HG02763 (cell line): ENCODE data around the gene LYG2.
"Not testable (repeated sequence)": the region's sequence is repeated elsewhere in the genome, so short reads cannot be mapped to it uniquely, and the experiment has no call there.

Experiments
- ATAC-seq: cut with Tn5 transposase; IDR thresholded peaks from one replicate; pipeline ENCODE4 v1.9.1; 2021; ENCODE audit warnings: mild to moderate bottlenecking, moderate library complexity; ENCODE audit not compliant: unreplicated experiment

LYG2 gene, protein sequence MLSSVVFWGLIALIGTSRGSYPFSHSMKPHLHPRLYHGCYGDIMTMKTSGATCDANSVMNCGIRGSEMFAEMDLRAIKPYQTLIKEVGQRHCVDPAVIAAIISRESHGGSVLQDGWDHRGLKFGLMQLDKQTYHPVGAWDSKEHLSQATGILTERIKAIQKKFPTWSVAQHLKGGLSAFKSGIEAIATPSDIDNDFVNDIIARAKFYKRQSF

DNA sequence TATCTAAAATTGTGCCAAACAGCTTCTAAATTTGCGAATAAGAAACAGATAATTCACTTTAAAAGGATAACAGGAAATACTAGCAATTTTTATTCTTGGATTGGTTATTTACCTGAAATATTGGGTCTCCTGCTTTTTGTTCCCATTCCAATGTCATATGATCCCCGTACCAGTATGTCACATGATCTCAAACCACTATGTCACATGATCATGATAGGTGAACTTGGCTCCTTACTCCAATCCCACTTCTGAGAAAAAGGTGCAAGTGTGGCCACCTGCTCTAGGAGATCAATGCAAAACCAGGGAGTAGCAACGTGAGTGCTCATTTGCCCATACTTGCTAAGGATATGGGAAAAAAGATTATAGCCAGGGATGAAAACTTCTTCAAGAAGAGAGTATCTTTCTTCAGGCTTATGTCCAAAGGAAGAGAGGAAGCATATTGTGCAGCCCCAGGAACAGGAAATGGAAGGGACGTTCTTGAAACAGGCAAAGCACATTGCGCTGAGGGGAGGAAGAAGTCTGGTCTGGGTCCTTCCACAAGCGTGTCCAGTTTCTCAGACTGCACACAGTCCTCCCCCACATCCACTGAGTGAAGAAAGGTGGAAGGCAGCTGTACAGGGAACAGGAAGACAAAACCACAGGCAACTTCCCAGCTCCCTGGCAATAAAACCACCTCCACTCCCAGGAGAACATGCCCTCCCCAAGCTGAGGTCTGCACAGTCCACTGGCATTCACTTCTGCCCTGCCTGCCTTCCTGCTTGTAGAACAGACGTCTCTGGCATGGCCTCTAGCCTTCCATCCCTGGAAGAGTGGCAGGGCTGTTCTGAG, at the start of gene LYG2:
TSS of gene LYG2 (minus strand) at position 176 of the 828 bp plus-strand sequence. CDS start 1,406 bp downstream, outside the sequence.
- no peak for ATAC-seq

DNA sequence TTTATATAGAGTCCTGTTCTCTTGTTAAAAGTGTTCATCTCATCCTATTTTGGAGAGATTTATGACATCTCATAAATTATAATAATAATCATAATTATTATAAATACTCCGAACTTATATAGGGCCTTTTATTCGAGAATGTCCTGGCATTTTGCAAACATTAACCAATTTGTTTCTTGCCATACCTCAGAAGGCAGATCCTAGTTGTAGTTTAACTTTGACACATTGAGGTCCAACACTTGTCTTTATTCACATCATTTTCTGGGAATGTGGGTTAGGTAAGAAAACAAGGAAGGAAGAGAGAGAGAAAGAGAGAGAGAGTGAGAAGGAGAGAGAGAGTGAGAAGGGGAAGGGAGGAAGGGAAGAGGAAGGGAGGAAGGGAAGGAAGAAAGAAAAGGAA, 45.6 kb upstream of the LYG2 start, which contains the start of gene LYG1:
TSS of gene LYG1 (minus strand) at position 101 of the 400 bp plus-strand sequence. CDS start 5,527 bp downstream, outside the sequence.
- not testable (repeated sequence) for ATAC-seq

DNA sequence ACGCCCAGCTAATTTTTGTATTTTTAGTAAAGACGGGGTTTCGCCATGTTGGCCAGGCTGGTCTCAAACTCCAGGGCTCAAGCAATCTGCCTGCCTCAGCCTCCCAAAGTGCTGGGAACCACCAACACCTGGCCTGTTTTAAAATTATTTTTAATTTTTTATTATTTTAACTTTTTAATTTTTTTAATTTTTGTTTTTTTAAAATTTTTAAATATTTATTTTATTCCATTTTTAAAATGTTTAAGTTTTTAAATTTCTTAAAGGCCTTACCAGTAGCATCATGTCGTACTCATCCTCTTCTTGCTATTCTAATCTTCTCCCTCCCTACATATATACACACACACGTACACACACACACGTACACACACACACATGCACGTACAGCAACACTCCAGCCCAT, 44.1 kb upstream of the LYG2 start:
- no peak for ATAC-seq

DNA sequence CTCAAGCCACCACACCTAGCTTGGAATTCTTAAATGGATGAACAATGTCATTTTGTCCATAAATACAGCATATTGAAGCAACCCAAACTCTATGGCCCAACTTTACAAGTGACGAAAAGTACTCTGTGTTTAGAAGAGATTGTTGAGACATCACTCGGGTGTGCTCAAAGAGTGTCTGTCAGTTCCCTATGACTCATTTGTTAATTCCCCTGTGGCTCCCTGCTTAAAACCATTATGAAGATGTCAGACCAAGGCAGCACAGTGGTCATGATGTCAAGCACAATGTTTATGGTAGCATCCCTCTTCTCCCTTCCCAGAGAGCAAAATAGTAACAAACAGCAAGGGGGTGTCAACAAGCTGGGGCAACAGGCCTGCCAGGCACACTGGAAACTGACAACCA, 42.5 kb upstream of the LYG2 start:
- ATAC-seq = no peak

DNA sequence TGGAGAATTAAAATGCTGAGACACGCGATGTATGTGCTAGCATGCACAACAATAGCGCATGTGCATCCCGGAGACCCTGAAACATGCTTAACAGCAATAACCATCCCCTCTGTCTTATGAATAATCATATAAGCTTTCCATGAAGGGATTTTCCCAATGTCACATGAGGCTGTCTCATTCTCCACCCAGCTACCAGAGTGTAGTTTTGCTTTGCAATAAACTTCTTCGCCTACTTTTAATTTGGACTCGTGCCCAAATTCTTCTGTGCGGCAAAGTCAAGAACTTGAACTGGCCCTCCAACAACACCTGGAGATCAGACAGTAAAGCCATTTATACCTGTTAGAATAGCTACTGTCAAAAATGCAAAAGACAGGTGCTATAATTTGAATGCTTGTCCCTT, 30.1 kb upstream of the LYG2 start:
- ATAC-seq = no peak

DNA sequence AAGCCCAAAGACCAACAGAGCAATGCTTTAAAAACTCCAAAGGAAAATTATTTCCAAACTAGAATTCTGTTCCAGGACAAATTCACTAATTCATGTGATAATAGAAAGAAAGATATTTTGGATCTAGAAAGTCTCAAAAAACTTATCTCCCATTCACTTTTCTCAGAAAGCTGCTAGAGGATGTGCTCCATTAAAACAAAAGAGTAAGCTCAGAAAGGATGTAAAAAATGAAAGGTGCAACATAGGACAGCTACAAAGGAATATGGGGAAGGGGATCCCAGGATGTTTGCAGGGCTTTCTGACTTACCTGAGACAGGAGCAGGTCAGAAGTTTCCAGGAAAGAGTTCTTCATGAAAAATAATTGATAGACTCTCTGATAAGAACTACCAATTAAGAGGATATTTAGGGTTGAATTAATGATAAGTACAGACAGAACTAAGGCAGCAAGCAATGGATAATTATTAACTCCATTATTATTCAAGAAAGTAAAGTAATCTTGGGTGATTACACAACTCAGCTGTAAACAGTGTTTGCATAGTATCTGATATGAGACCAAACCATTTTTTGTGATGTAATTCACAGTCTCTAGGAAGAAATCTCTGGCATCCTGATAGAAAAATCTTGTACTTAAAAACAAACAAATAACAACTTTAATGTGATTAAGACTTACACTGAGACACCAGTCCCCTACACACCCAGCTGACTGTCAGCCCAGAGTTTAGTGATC, 24.7 kb upstream of the LYG2 start:
- ATAC-seq = no peak

DNA sequence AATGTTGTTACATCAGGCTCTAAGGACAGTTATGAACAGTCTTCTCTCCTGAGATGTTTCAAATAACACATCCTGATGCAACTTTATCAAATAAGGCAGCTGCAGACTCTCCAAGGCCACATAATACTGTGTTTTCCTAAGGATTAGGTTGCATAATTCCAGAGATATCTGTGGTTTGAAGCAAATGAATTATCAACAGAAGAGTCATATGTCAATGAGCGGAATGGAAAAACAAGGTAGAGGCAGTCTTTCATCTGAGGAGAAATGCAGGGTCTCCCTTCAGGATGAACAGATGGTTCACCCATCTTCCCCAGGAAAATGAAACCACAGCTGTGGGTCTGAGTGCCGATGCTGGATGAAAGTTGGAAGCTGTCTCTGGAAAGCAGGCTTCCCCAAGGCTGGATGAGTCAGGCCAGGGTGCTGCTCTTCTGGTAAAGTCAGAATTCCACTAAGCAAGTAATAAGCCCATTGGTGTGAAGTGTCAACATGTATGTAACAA, 23.4 kb upstream of the LYG2 start:
- ATAC-seq = no peak

DNA sequence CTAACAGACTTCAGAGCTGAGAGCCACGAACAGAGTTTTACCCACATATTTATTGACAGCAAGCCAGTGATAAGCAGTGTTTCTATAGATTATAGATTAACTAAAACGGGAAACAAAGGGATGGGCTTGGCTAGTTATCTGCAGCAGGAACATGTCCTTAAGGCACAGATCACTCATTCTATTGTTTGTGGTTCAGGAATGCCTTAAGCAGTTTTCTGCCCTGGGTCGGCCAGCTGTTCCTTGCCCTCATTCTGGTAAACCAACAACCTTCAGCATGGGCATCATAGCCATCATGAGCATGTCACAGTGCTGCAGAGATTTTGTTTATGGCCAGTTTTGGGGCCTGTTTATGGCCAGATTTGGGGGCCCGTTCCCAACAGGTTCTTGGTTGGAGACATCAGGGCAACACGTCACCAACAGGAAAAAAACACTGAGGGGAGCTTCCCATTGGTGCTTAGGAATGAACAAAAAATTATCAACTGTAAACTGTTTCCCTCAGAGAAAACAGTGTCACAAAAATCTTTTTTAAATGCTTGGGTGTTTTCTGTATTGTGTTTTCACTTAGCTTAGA, 22.8 kb upstream of the LYG2 start:
- not testable (repeated sequence) for ATAC-seq

DNA sequence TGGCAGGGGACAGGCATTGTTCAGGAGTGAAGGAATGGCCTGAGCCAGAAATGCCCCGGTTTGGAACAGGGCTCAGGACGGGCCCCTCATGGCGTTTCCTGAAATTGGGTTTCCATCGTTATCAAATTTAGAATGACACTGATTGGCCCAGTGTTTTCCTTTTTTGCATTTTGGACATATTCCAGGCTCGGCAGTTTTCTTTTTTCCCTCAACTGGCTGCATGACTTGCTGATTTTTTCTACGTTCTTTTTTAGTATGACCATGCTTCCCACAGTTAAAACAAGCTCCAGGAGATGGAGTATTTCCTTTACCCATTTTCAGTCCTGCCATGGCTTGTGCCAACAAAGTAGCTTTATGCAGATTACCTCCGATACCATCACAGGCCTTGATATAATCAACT, 20.4 kb upstream of the LYG2 start:
- ATAC-seq = no peak

DNA sequence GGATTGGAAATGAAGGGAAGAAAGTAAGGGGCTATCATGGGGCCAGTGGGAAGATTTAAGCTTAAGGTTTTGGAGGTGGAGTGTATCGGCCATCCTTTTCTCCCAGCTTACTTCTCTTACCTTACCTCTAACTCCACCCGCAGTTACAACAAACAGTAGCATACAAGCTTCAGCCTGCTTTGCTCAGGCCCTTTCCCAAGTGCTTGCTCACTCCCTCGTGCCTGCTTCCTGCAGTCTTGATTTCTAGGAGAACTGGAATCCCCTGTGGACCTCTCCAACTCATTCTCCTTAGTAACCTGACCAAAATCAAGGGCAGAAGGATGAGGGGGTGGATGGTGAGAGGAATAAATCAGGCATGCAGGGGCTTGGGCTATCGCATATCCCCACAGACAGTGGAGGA, 5.8 kb upstream of the LYG2 start:
- no peak for ATAC-seq

DNA sequence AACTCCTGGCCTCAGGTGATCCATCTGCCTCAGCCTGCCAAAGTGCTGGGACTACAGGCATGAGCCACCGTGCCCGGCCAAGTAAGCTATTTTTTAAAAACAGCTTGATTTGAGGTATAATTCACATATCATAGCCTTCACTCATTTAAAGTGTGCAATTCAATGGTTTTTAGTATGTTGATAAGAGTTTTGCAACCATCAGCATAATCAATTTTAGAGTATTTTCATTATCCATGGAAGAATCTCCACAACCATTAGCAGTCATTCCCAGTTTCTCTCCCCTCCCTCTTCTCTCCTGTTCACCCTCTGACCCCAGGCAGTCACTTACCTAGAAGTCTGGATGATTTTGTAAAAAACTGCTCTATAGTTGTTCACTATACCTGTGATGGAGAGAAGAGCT, 4.7 kb upstream of the LYG2 start:
- no peak for ATAC-seq

DNA sequence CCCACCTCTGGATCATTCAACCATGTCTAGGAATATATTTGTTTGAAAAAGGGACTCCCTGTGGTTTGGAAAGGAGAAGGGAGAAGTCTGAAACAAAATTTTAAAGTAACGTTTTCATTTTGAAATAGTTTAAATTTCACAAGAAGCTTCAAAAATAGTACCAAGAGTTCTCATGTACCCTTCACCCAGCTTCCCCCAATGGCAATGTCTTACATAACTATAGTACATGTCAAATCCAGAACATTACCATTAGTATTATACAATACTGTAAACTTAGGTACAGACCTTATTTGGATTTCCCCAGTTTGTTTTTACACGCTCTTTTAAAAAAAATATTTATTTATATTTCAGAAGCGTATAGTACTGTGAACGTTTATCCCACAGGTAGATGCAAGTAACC, 4.0 kb upstream of the LYG2 start:
- no peak for ATAC-seq

DNA sequence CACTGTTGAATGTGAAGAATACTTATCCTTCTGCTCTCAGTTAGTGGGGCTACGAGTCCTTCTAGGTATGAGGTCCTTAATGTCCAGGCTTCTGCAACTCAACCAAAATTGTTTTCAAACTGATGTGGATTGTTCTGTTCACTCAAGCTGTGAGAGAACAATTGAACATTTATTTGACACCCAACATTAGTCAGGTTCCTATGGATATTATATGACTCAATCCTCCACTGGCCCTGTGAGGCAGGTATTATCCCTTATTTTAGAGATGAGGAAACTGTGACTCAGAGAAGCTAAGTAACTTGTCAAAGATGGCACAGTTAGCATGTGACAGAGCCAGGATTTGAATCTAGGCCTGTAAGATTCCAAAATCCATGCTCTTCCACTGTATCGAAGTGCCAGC, 1.2 kb upstream of the LYG2 start:
- no peak for ATAC-seq

DNA sequence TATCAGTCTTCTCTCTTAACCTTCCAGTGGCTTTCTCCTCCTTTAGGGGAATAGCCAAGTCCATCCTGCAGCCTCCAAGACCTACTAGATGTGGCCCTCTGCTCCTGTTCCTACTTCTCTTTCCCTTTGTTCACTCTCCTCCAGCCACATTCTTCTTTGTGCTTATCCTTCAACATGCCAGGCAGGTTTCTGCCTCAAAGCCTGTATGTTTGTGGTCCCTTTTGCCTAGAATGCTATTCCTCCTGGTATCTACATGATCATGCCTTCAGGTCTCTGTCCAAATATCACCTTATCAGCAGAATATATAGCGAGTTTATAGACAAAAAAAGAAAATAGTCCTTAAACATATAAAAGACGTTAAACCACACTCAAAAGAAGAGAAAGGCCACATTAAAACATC, 5.5 kb downstream of the LYG2 start:
- no peak for ATAC-seq

DNA sequence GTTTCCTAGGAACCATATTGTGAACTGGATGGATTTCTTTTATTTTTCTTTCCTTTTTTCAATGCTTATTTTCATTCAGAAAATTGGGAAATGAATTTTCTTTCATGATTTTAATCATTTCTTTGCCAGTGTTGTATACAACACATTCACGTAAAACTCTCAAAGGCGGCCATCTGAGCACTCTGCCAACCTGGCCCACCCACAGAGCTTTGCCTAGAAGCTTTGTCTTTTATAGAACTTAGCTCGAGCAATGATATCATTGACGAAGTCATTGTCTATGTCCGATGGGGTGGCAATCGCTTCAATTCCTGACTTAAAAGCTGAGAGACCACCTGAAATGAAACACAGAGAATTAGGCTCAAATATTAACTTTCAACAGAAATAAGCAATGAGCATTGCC, 13.3 kb downstream of the LYG2 start:
- no peak for ATAC-seq

DNA sequence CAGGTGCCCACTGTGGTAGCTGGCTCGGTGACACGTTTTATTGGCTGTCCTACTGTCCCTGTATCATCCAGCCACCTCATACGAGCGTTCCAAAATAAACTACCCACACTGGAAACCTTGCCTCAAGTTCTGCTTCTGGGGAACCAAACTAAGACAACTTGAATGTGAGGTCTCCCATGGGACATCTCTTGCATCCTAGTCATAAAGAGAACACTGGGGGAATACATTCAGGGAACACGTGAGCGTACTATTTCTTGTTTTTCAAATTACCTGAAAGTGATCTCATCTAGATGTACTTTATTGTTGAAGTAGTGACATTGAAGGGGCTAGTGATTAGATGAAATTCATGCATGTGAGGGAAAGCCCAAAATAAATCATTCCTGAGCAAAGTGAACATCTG, 15.0 kb downstream of the LYG2 start:
- no peak for ATAC-seq

DNA sequence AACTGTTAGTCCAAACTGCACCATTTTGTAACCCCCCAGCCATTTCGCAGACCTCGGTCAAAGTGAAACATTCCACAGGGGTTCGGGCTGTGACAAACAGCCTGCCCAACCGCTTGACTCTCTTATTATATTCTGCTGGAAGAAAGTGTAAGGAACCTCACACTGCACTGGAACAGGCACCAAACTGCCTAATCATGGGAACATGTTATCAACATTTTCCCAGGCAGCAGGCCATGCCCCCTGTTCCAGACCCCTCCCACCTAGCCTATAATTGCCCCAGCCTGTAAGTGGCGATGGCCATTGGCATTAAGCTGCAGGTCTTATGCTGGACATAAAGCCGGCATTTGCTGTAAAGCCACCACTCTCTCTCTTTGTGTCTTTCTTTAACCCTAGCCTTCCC, 16.9 kb downstream of the LYG2 start:
- ATAC-seq = no peak

DNA sequence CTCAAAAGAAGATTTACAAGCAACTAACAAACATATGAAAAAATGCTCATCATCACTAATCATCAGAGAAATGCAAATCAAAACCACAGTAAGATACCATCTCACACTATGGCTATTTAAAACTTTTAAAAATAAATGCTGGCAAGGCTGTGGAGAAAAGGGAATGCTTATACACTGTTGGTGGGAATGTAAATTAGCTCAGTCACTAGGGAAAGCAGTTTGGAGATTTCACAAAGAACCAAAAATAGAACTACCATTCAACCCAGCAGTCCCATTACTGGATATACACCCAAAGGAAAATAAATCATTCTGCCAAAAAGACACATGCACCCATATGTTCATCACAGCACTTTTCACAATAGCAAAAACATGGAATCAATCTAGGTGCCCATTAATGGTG, 22.3 kb downstream of the LYG2 start:
- not testable (repeated sequence) for ATAC-seq

DNA sequence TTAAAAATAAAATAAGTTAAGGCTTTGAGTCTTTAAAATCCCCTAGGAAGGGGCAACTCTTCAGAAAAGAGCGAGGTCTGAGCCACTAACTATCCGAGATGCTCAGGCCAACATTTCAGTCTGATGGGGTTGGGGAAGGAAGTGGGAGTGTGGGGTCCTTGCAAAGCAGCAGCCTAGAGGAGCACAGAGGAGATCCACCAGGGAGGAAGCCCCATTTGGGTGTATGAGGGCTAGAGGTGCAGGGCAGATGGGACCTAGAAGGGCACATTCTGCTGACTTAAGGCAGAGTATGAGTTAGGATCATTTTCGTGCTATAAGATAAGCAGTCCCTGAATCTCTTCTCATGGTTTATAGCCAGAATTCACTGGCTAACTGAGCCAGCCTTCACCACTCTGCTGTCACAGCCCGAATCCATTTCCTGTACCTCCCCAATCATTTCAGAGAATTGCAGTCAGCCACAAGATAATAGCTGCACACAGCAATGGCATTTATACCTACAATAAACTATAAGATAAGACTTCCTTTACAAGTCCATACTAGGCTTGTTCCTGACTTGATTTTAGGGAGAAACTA, 37.5 kb downstream of the LYG2 start:
- no peak for ATAC-seq

DNA sequence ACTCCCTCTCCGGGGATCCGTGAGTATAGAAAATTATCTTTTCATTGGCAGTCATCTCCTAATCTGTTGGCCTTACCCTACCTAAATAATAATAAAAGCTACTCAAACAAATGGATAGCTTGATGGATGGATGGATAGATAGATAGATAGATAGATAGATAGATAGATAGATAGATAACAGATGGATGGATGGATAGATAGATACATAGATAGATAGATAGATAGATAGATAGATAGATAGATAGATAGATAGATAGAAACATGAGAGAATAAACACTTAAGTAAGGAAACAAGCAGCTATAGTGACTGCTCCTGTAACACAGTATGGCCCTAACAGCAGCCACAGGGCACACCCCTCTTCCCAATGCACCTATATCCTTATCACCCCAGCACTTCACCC, 39.4 kb downstream of the LYG2 start:
- ATAC-seq = no peak

DNA sequence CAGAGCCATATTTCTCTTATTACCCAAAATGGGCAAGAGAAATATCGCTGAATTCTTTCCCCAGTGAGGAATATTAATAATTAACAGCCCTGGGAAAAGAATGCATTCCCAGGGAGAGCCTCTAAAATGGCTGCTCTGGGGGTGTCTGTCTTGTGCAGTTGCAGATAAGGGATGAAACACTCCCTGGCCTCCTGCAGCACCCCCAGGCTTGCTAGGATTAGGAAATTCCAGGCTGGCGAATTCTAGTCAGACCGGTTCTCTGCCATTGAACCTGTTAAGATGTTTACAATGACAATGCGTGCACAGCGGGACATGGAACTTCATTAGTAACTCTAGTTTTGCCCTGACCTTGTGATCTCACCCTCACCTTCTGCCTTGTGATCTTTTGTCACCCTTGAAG, 50.0 kb downstream of the LYG2 start:
- no peak for ATAC-seq
